ENCODE data around the gene NCAPG2. TPM values are rescaled to one million over a fixed set of nuclear protein-coding genes. Genes with fewer than 3 reads are reported as not detected.

NCAPG2 gene, protein sequence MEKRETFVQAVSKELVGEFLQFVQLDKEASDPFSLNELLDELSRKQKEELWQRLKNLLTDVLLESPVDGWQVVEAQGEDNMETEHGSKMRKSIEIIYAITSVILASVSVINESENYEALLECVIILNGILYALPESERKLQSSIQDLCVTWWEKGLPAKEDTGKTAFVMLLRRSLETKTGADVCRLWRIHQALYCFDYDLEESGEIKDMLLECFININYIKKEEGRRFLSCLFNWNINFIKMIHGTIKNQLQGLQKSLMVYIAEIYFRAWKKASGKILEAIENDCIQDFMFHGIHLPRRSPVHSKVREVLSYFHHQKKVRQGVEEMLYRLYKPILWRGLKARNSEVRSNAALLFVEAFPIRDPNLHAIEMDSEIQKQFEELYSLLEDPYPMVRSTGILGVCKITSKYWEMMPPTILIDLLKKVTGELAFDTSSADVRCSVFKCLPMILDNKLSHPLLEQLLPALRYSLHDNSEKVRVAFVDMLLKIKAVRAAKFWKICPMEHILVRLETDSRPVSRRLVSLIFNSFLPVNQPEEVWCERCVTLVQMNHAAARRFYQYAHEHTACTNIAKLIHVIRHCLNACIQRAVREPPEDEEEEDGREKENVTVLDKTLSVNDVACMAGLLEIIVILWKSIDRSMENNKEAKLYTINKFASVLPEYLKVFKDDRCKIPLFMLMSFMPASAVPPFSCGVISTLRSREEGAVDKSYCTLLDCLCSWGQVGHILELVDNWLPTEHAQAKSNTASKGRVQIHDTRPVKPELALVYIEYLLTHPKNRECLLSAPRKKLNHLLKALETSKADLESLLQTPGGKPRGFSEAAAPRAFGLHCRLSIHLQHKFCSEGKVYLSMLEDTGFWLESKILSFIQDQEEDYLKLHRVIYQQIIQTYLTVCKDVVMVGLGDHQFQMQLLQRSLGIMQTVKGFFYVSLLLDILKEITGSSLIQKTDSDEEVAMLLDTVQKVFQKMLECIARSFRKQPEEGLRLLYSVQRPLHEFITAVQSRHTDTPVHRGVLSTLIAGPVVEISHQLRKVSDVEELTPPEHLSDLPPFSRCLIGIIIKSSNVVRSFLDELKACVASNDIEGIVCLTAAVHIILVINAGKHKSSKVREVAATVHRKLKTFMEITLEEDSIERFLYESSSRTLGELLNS
- 14.3 TPM for total RNA-seq

DNA sequence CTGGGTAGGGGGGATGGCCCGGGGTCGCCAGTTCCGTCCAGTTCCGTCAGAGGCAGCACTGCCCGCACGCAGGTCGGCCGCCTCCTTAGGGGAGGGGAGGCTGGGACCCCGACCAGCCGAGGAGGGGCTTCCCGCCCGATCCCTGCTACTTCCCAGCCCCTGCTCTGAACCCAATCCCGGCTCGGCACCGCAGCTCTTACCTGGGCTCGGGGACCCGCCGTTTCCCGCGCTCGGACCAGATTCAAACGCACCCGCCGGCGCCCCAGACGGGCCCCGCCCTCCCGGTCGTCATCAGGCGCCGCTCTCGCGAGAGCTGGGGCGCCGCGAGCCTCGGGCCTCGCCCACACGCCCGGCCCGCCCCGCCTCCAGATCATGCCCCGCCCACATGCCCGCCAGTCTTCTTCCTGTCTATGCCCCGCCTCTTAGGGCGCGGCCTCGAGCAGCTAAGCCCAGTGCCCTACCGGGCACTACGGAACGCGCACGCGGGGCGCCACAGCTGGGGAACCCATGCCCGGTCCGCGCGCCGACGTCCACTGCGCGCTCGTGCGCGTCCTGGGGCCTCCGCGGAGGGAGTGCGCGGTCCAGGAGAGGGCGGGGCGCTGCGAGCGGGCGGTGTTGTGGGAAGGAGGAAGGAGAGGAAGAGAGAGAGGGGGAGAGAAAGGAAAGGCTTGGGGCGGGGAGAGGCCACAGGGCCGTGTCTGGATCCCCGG, at the start of gene NCAPG2:
Gene NCAPG2 (minus strand): TSS at position 281 of the 710 bp plus-strand sequence. CDS start 2,905 bp downstream, outside the sequence.
- peak; percentile 96 for DNase-seq

DNA sequence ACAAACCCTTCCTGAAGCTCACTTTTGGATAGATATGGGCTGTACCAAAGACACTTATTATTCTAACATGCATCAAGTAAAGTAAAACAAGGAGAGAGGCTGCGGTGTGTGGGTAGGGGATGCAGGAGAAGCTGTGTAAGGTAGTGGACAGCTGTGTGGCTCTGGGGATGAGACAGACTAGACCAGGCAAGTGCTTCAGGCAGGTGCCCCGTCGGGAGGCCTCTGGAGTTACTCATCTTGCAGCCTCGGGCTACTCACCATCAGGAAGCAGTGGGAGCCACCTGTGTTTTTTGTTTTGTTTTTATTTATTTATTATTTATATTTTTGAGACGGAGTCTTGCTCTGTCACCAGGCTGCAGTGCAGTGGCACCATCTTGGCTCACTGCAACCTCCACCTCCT, 49.3 kb upstream of the NCAPG2 start:
- no peak for DNase-seq

DNA sequence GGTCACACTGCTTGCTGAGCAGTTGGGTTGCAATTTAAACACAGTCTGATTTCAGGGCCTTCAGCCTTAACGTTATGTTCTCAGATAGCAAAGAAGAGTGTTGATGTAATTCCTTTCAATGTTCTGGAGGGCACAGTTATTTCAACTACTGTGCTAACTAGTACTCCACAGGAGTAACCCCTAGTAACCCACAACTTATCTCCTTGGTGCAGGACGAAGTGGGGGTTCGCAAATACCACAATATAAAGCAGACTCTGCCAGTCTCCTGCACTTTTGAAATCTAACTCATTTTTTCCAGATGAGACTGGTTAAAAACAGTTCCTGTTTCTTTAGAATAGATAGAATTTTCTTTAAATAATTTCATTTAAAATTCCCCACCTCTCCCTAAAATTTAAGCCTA, 47.1 kb upstream of the NCAPG2 start:
- DNase-seq, result no peak

DNA sequence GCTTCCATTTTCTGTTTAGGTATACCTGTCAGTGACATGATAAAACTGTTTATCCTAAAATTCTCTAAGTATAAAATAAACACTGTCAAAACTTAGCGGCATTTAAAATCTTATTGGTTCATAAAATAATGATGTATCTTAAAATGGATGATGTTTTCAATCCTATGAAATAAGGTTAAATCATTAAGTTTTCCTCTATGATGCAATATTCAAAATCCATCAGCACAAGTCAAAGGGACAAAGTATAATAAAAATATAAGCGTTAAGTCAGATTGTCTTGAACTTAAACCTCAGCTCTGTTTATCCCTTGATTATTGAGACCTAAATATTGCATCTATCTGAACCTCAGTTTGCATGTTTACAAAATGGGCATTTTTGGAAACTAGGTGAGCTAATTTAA, 46.6 kb upstream of the NCAPG2 start:
- DNase-seq, result no peak

DNA sequence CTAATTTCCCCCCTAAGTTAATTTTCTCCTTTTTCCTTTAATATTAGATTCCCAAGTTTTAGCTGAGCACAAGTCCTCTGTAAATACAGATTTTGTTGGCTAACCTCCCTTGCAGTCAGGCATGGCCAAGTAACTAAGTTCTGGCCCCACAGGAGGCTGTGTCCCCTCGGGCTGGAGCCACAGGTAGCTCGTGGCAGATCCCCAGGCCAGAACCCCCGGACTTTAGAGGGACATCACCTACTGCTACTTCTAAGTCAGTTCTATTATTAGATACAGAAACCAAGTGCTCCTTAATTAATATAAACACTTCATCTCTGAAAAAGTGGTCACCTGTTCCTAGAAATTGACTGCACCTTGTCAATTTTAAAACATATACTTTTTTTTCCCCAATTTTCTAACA, 46.1 kb upstream of the NCAPG2 start:
- no peak for DNase-seq

DNA sequence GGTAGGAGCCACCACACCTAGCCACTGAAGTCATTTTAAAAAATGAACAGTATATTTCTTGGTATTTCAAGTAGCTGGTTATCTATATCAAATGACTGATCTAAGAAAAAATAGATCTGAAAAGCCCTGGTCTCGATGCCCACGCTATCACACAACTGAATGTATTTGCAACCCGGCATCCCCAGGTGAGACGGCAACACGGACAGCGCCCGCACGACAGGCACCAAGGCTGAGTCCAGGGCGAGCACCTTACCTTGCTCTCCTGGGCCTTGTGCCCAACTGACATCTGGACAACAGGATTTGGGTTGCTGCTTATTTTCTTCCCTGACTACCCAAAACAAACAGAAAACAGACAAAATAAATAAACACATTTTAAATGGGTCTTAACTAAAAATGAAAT, 44.8 kb upstream of the NCAPG2 start:
- DNase-seq, result no peak

DNA sequence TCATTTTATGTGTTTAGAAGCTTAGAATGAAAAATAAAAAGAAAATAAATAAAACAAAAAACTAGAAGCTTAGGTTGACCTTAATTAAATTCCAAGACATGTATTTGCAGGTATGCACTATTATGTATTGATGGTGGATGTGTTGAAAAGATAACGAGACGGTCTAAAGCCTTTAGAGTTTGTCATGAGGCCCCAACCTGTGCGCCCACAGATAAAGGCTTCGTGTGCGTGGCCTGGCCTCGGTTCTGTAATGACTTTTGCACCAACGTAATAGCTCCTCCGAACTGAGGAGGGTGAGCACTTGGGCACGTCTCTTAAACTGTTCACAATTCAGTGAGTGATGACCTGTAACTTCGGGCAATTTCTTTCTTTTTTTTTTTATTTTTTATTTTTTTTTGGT, 43.7 kb upstream of the NCAPG2 start:
- DNase-seq, result no peak

DNA sequence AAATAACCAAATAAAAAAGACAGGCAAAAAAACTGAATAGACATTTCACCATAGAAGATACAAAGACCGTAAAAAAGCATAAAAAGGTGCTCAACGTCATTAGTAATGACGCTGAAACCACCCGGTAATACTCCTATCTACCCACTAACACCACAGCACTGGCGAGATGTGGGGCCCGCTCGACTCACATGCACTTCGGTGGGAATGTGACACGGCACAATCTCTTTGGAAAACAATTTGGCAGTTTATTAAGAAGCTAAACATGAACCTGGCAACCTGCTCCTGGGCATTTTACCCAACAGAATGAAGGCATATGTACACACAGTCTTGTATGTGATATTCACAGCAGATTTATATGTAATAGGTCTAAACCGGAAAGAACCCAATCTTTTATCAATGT, 42.8 kb upstream of the NCAPG2 start:
- no peak for DNase-seq

DNA sequence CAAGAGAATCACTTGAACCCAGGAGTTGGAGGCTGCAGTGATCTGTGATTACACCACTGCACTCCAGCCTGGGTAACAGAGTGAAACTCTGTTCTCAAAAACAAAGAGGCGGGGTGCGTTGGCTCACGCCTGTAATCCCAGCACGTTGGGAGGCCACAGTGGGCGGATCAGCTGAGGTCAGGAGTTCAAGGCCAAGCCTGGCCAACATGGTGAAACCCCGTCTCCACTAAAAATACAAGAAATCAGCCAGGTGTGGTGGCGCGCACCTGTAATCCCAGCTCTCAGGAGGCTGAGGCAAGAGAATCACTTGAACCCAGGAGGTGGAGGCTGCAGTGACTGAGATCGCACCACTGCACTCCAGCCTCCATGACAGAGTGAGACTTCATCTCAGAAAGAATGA, 42.4 kb upstream of the NCAPG2 start:
- no peak for DNase-seq

DNA sequence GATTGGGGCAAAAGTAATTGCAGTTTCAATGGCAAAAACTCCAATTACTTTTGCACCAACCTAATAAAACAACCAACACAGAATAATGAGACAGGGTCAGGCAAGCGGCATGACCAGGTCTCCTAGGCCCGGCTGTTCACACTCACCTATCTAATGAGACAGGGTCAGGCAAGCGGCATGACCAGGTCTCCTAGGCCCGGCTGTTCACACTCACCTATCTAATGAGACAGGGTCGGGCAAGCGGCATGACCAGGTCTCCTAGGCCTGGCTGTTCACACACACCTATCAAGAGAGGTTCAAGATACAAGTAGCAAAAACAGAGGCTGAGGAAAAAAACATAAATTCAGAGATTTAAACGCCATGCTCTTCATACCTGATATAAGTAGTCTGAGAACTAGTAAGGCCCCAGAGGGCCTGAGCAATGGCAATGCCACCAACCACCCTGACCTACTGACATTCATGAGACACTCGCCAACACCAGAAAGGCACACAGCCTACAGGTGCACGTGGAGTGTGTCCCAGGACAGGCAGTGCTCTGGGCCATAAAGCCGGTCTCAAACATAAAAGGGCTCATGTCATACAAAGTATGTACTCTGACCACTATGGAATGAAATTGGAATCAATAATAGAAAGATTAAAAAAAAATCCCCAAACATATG, 40.6 kb upstream of the NCAPG2 start:
- DNase-seq, result no peak

DNA sequence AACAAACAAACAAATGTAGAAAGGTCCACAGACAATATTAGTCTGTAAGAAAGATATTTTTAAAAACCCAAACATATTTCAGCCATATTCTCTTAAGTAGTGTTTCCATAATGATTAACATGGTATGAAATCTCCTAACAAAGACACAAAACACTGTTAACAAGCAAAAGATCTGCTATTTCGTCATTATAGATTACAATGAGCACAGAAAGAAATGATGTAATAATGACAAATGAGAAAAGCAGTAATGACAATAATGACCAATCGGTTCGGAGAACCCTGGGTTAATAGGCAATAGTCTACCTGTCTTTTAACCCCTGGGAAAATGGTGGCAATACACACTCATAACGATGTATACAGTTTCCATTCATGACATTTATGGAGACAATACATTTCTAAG, 39.5 kb upstream of the NCAPG2 start:
- no peak for DNase-seq

DNA sequence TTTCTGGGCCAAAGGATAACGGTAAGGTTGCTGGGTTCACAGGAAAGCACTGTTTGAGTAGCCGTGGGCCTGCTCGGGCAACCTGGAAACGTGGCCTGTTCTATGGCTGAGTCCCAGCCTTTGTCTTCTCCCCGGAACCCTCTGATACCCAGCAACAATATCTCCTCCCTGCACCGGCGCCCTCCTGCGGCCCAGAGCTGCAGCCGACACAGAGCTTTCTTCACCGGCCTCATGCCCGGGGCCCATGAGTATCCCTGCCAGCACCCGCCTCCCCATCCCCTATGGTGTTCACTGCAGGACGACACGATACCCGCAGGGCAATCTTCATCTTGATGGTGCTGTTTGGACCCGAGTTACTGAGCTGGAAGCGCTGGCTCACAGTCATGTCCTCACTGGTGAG, 38.6 kb upstream of the NCAPG2 start:
- DNase-seq, result no peak

DNA sequence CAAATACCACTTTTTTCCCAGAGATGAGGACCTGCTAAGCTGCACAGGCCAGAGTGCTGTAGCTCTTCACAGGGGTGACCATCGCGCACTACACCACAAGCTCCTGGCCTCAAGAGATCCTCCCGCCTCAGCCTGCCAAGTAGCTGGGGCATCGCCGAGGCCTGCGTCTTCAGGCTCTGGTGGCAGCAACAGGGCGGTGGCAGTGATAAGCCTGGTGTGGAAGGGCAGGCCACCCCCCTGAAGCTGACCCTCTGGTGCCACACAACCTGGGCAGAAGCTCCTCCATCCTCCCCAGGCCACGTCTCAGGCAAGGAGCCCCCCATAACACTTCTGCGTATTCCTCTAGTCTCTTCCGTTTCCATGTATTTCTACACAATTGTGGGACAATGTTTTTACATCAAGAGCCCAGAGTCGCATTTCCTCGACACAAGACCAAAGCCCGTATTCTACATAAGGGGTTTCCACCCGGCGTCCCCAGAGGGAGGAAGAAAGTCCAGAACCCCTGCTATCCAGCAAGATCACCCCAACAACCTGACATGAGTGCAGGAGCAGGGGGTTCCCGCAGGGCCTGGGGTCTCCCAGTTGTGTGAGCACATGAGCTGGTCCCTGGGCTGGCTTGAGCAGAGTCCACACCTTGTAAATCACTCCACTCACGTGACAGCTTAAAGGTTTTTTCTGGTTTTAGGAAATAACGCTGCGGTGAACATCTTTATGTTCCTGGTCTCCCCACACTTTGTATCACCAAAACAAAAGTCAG, 37.6 kb upstream of the NCAPG2 start:
- no peak for DNase-seq

DNA sequence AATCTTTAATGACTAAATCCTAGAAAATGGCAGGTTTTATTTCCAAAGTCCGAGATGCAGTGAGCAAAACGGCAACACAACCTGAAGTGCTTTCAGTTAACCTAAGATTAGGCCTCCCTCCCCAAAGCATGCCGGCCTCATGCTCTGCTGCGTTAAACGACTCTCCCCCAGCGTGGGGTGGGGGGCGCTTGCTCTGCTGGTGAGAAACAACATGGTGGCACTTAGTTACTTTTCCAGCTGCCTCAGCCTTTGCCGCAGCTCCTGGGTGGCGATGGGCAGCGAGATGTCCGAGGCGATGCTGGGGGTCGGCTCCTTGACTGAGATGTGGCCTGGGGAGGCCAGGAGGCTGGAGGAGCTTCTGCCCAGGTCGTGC, 36.7 kb upstream of the NCAPG2 start:
- DNase-seq, result no peak

DNA sequence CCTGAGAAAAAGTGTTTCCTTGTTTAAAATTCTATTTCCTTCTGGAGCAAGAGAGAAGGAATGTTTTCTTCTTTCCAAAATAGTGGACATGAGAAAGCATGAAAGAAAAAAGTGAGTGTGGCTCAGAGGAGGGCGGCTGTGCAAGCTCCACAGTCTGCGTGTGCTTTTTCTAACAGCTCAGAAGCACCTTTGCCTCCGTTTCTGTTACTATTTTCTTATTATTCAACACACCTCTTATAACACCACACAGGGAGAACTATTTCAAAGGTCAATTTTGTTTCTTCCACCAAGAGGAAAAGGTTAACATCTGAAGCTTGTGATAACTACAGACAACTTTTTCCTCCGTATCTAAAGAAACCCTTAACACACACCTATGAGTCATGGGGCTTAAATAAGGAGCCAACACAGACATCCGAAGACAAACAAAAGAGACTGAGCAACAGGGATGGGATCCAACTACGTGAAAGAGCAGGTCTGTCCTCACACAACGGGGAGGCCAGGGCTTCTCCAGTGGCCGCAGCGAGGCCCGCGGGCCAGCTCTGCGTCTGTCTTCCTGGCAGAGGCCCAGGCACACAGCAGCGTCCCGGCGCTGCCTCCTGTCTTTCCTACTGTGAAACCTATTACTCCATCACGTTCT, 36.2 kb upstream of the NCAPG2 start:
- no peak for DNase-seq

DNA sequence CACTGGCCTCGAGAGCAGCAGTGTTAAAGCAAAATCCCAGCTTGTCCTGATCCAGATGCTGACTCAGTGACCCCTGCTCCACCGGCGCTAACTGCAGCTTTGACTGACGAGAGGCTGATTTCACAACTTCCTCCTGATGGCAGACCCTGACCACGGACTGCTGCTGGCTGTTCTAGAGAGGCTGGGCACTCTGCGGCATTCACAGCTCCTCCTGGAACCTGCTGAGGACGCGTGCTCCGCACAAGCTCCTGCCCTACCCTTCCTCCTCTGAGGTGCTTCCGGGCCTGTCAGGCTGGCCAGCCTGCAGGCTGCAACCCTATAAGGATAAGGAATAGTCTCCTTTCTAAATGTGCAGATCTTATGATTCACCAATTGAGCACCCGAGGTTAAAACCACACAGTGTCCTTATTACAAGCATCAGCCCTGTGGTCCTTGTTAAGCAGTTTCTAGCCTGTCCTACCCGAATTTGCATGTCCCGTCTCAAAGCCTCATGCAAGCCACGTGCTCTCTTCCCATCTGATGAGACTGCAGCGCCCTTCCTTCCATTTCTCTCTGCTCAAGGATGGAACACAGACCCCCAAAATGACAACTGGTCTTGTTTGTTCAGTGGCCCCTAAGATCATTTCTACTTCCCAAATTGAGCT, 35.5 kb upstream of the NCAPG2 start:
- no peak for DNase-seq

DNA sequence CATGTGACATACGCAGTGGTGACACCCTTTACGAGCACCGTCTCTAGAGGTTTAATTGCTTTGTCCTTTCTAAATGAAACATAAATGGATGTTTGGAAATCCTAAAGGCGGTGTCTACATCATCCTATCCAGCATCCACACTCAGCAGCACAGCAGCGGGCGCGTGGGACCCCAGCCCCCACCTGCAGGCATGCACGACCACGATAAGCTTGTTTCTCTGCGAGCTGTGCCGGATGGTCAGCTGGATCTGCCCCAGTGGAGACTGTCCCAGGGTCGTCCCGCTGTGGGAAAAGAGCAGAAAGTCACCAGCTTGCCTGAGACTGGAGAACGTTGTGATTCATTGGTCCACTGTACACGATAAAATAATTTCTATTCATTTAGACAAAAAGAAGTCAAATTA, 34.2 kb upstream of the NCAPG2 start:
- DNase-seq, result no peak

DNA sequence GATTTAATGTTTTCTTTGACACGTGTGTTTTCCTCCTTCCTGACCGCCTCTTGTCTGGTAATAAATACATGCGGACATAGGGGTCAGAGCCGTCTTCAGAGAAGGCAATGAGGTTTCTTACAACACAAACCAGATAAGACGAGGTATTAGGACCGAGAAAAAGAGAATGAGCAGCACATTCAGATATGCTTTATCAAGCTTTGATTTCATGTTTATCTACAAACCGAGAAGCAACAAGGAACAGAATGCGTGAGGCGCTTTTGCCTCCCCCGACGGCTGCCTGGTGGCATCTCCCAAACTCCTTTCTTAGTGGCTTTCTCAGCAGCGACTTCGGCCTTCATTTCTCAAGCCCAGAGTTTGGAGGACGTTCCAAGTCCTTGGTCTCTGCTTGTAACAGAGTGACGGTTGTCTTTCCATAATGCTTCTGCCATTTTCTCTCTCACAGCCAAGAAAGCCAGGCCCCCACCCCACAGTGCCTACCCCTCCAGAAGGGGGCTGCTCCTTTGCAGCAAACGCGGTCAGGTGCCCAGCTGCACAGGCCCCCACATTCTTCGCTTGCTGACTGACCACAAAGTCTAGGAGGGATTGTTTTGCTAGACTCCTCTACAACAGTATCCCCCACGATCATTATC, 32.6 kb upstream of the NCAPG2 start:
- DNase-seq, result no peak

DNA sequence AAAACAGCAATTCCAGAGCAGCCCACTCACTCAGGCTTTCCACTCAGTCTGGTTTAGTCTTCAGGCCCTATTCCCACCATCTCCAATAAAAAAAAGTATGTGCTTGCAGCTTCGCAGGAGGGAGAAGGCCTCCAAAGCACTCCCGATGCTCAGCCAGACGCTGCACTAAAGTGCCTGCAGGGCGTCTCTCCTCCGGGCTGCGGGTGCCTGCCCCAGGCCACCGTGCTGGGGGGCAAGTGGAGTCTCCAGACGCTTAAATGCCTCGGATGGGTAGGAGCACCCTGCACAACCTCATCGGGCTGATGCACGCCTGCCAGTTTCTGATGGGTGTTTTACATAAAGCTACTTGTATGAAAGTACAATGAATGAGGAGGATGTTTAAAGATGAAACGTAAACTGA, 31.3 kb upstream of the NCAPG2 start:
- no peak for DNase-seq

DNA sequence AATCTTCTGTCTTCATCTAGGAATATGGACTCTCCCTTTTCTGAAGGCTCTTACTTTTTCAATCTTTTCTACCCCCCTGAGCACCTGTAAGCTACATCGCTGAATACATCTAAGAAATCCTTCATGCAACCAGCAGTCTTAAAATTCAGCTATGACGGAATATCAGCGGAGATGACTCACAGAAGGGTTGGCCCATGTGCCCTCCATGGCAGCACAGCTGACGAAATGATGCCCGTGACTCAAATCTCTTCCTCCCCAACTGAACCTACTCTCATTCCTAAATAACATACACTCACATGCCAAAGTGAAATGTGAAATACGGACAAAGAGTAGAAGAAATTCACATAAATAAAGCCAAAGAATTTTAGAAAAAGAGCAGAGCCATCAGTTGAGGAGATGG, 30.3 kb upstream of the NCAPG2 start:
- no peak for DNase-seq

Data from occipital lobe (tissue), 2 donors.